ENCODE data around the gene ASPSCR1. TPM values are rescaled to one million over a fixed set of nuclear protein-coding genes. Genes with fewer than 3 reads are reported as not detected.

The ASPSCR1 gene
- total RNA-seq, 1 donor from 2014 or later, result 35.6 TPM

GRCh38 chr17:81998691-81999438, 21.4 kb downstream of the ASPSCR1 start:
- TF ChIP-seq CTCF (conservative IDR thresholded peaks at IDR 0.05), result no peak
- H3K27me3 Mint-ChIP-seq, result no peaks in the 10 kb centered on the region
- no peaks in the 10 kb centered on the region for H3K9me3 Mint-ChIP-seq
- no peak overlapping the region for H3K27ac Mint-ChIP-seq
- peaks cover 4% of the 10 kb centered on the region for H3K36me3 Mint-ChIP-seq
- no peak overlapping the region for H3K4me3 Mint-ChIP-seq
- DNase-seq (ENCODE audit: extremely low spot score, unreplicated experiment), result no peak
- H3K4me1 Mint-ChIP-seq (ENCODE audit: unreplicated experiment), result peaks cover 16% of the 10 kb centered on the region

- H3K27me3 Mint-ChIP-seq, result no peaks in the 10 kb centered on the region
- no peaks in the 10 kb centered on the region for H3K9me3 Mint-ChIP-seq
- TF ChIP-seq CTCF (conservative IDR thresholded peaks at IDR 0.05), result no peak
- no peak overlapping the region for H3K27ac Mint-ChIP-seq
- no peak overlapping the region for H3K4me3 Mint-ChIP-seq
- peaks cover 4% of the 10 kb centered on the region for H3K36me3 Mint-ChIP-seq
- peaks cover 13% of the 10 kb centered on the region for H3K4me1 Mint-ChIP-seq (ENCODE audit: unreplicated experiment)
- no peak for DNase-seq (ENCODE audit: extremely low spot score, unreplicated experiment)
Observed at GRCh38 chr17:81999587-81999975, 22.2 kb downstream of the ASPSCR1 start.

- H3K9me3 Mint-ChIP-seq, result no peaks in the 10 kb centered on the region
- no peak overlapping the region for H3K27ac Mint-ChIP-seq
- H3K4me1 Mint-ChIP-seq (ENCODE audit: unreplicated experiment), result peaks cover 10% of the 10 kb centered on the region
- no peak overlapping the region for H3K4me3 Mint-ChIP-seq
- no peak for TF ChIP-seq CTCF (conservative IDR thresholded peaks at IDR 0.05)
- DNase-seq (ENCODE audit: extremely low spot score, unreplicated experiment), result no peak
- H3K36me3 Mint-ChIP-seq, result peaks cover 4% of the 10 kb centered on the region
- H3K27me3 Mint-ChIP-seq, result no peaks in the 10 kb centered on the region
Observed at GRCh38 chr17:81999976-82000802, 22.8 kb downstream of the ASPSCR1 start.

- TF ChIP-seq CTCF (conservative IDR thresholded peaks at IDR 0.05), result no peak
- H3K4me3 Mint-ChIP-seq, result no peak overlapping the region
- no peak for DNase-seq (ENCODE audit: extremely low spot score, unreplicated experiment)
- H3K36me3 Mint-ChIP-seq, result peaks cover 4% of the 10 kb centered on the region
- H3K4me1 Mint-ChIP-seq (ENCODE audit: unreplicated experiment), result peaks cover 11% of the 10 kb centered on the region
- no peak overlapping the region for H3K27ac Mint-ChIP-seq
- H3K27me3 Mint-ChIP-seq, result no peaks in the 10 kb centered on the region
- no peaks in the 10 kb centered on the region for H3K9me3 Mint-ChIP-seq
Observed at GRCh38 chr17:82000803-82001570, 23.6 kb downstream of the ASPSCR1 start.

- Mint-ChIP-seq H3K27me3 (no peaks in the 10 kb centered on the region), H3K4me1 (ENCODE audit: unreplicated experiment) (peaks cover 14% of the 10 kb centered on the region), H3K9me3 (no peaks in the 10 kb centered on the region), H3K4me3 (no peak overlapping the region), H3K27ac (no peak overlapping the region), H3K36me3 (peaks cover 4% of the 10 kb centered on the region)
- no peak for TF ChIP-seq CTCF (conservative IDR thresholded peaks at IDR 0.05)
- DNase-seq (ENCODE audit: extremely low spot score, unreplicated experiment), result no peak
Observed at GRCh38 chr17:82001571-82002056, 24.2 kb downstream of the ASPSCR1 start.

All from type B pancreatic cell (in vitro differentiated cells).